Measurements from ENCODE around the gene KCP.

KCP gene

GRCh38 chr7:128869138-128869943 is 41.2 kb downstream of the KCP start:
- no peak for DNase-seq

- no peak for DNase-seq
These were observed 41.8 kb downstream of the KCP start for GRCh38 chr7:128868624-128869137.

GRCh38 chr7:128867842-128868623 is 42.5 kb downstream of the KCP start:
- no peak for DNase-seq

- no peak for DNase-seq
These were observed 43.3 kb downstream of the KCP start for GRCh38 chr7:128867241-128867640.

GRCh38 chr7:128865996-128866877 is 44.3 kb downstream of the KCP start:
- DNase-seq, result no peak

GRCh38 chr7:128865303-128865702 is 45.2 kb downstream of the KCP start:
- no peak for DNase-seq

GRCh38 chr7:128863433-128863989 is 47.0 kb downstream of the KCP start:
- peak; percentile 42 for DNase-seq

- DNase-seq, result peak; percentile 98
These were observed 47.7 kb downstream of the KCP start, which contains the start of gene ATP6V1F for GRCh38 chr7:128862571-128863432. Gene ATP6V1F (plus strand): TSS chr7:128862856. CDS start chr7:128862905, 49 bp downstream.

- no peak for DNase-seq
These were observed 48.4 kb downstream of the KCP start for GRCh38 chr7:128861957-128862570.

- DNase-seq, result no peak
These were observed 50.1 kb downstream of the KCP start for GRCh38 chr7:128860158-128861073.

GRCh38 chr7:128859232-128860157 is 51.0 kb downstream of the KCP start:
- DNase-seq, result no peak

- DNase-seq, result no peak
These were observed 51.9 kb downstream of the KCP start for GRCh38 chr7:128858380-128859231.

GRCh38 chr7:128856001-128856718 is 54.3 kb downstream of the KCP start:
- no peak for DNase-seq

GRCh38 chr7:128855559-128855958 is 55.0 kb downstream of the KCP start:
- DNase-seq, result no peak

GRCh38 chr7:128854396-128854795 is 56.1 kb downstream of the KCP start:
- no peak for DNase-seq

GRCh38 chr7:128853799-128854198 is 56.7 kb downstream of the KCP start:
- no peak for DNase-seq
